Stimulated activated CD4-positive, alpha-beta T cell treated with anti-CD3 and anti-CD28 coated beads, Interleukin-1b, Interleukin-23, amount 100 ng/mL, for 48 hours (primary cell): ENCODE data around the gene C1QTNF6.
"Not testable (repeated sequence)": the region's sequence is repeated elsewhere in the genome, so short reads cannot be mapped to it uniquely, and the experiment has no call there.

Experiments
- DNase-seq: peaks from one replicate; pipeline ENCODE4 v3.0.0-alpha.2; 2020

Gene C1QTNF6

GRCh38 chr22:37187891-37188761, at the start of gene C1QTNF6:
Gene C1QTNF6 (minus strand): TSS chr22:37188247. CDS start chr22:37188213, 34 bp downstream.
- no peak for DNase-seq

GRCh38 chr22:37235897-37236607, 48.0 kb upstream of the C1QTNF6 start:
- DNase-seq, result no peak

GRCh38 chr22:37234736-37235711, 47.0 kb upstream of the C1QTNF6 start:
- DNase-seq, result no peak

GRCh38 chr22:37233751-37234631, 45.9 kb upstream of the C1QTNF6 start:
- no peak for DNase-seq

- DNase-seq, result not testable (repeated sequence)
Measured at GRCh38 chr22:37233371-37233750, 45.3 kb upstream of the C1QTNF6 start.

- DNase-seq, result no peak
Measured at GRCh38 chr22:37232140-37232998, 44.3 kb upstream of the C1QTNF6 start.

- DNase-seq, result peak; percentile 65
Measured at GRCh38 chr22:37231406-37232139, 43.5 kb upstream of the C1QTNF6 start.

- DNase-seq, result peak; percentile 92
Measured at GRCh38 chr22:37230673-37231405, 42.8 kb upstream of the C1QTNF6 start.

- DNase-seq, result peak; percentile 94
Measured at GRCh38 chr22:37229805-37230672, 42.0 kb upstream of the C1QTNF6 start.

- peak; percentile 46 for DNase-seq
Measured at GRCh38 chr22:37229012-37229804, 41.2 kb upstream of the C1QTNF6 start.

GRCh38 chr22:37228106-37229011, 40.3 kb upstream of the C1QTNF6 start:
- DNase-seq, result peak; percentile 59

GRCh38 chr22:37226514-37226913, 38.5 kb upstream of the C1QTNF6 start:
- no peak for DNase-seq

- DNase-seq, result no peak
Measured at GRCh38 chr22:37226087-37226486, 38.0 kb upstream of the C1QTNF6 start.

GRCh38 chr22:37225481-37225880, 37.4 kb upstream of the C1QTNF6 start:
- no peak for DNase-seq

GRCh38 chr22:37224757-37225420, 36.8 kb upstream of the C1QTNF6 start:
- no peak for DNase-seq
